Ovary (tissue), 3 donors: ENCODE measurements around the gene PPP1CA.

ENCODE experiments used
- CTCF ChIP-seq, 3 donors: fragments of 450-650 bp in 2 of 3; fragments of 200-600 bp in 1 of 3; IDR thresholded peaks; one replicate each; pipeline versions ENCODE4 v1.5.1 to v1.8.0; 2016 to 2022; ENCODE audit warnings: antibody characterized with exemption in 3 of 3, mild to moderate bottlenecking in 1 of 3
- EP300 ChIP-seq: sonication (generic); formaldehyde crosslinking; IDR thresholded peaks from one replicate; pipeline ENCODE4 v1.6.1; 2017; ENCODE audit warnings: antibody characterized with exemption
- POLR2A ChIP-seq: fragments of 450-650 bp; IDR thresholded peaks from one replicate; pipeline ENCODE4 v1.6.1; 2017; ENCODE audit warnings: antibody characterized with exemption, mild to moderate bottlenecking, moderate library complexity
- donor health status: DM: no; HTN: no; CAD: no.

GRCh38 chr11:67355023-67355793, 46.5 kb downstream of the PPP1CA start:
- TF ChIP-seq CTCF (IDR thresholded peaks at IDR 0.05) (no peak), POLR2A (no peak), EP300 (no peak)
